Measurements from ENCODE around the gene SFT2D3.
A peak's percentile ranks its signal among the peaks of the same experiment; 100 is the strongest.

SFT2D3 gene

GRCh38 chr2:127681976-127682857 is 19.1 kb upstream of the SFT2D3 start:
- Mint-ChIP-seq H3K27me3 (peaks cover 6% of the 10 kb centered on the region), H3K27ac (no peak overlapping the region), H3K4me1 (peaks cover 10% of the 10 kb centered on the region), H3K4me3 (no peak overlapping the region), H3K9me3 (no peaks in the 10 kb centered on the region), H3K36me3 (no peaks in the 10 kb centered on the region)
- no peak for DNase-seq (ENCODE audit: low spot score in 2 of 2)
- no peak for ATAC-seq (ENCODE audit: low read depth)

GRCh38 chr2:127683056-127683455 is 18.2 kb upstream of the SFT2D3 start:
- Mint-ChIP-seq H3K4me1 (peaks cover 9% of the 10 kb centered on the region), H3K9me3 (no peaks in the 10 kb centered on the region), H3K4me3 (no peak overlapping the region), H3K36me3 (no peaks in the 10 kb centered on the region), H3K27me3 (peaks cover 5% of the 10 kb centered on the region), H3K27ac (no peak overlapping the region)
- DNase-seq (ENCODE audit: low spot score in 2 of 2) (no peak), ATAC-seq (ENCODE audit: low read depth) (no peak)

GRCh38 chr2:127683757-127684156 is 17.5 kb upstream of the SFT2D3 start:
- no peaks in the 10 kb centered on the region for H3K9me3 Mint-ChIP-seq
- ATAC-seq (ENCODE audit: low read depth) (no peak), DNase-seq (ENCODE audit: low spot score in 2 of 2) (no peak)
- H3K27ac Mint-ChIP-seq = no peak overlapping the region
- H3K36me3 Mint-ChIP-seq = no peaks in the 10 kb centered on the region
- no peaks in the 10 kb centered on the region for H3K27me3 Mint-ChIP-seq
- H3K4me1 Mint-ChIP-seq = peaks cover 3% of the 10 kb centered on the region
- no peak overlapping the region for H3K4me3 Mint-ChIP-seq

- no peak for ATAC-seq (ENCODE audit: low read depth)
- Mint-ChIP-seq H3K27ac (no peak overlapping the region), H3K4me1 (peaks cover 3% of the 10 kb centered on the region), H3K27me3 (no peaks in the 10 kb centered on the region), H3K36me3 (no peaks in the 10 kb centered on the region), H3K4me3 (no peak overlapping the region), H3K9me3 (no peaks in the 10 kb centered on the region)
- no peak for DNase-seq (ENCODE audit: low spot score in 2 of 2)
These were observed 15.8 kb upstream of the SFT2D3 start for GRCh38 chr2:127685410-127686080.

- Mint-ChIP-seq H3K36me3 (peaks cover 11% of the 10 kb centered on the region), H3K4me1 (no peaks in the 10 kb centered on the region), H3K27me3 (no peaks in the 10 kb centered on the region), H3K27ac (no peak overlapping the region), H3K9me3 (peaks cover 10% of the 10 kb centered on the region), H3K4me3 (no peak overlapping the region)
- no peak for ATAC-seq (ENCODE audit: low read depth)
- DNase-seq (ENCODE audit: low spot score in 2 of 2) = no peak
These were observed 12.9 kb upstream of the SFT2D3 start for GRCh38 chr2:127688405-127688804.

- H3K4me3 Mint-ChIP-seq = no peak overlapping the region
- DNase-seq (ENCODE audit: low spot score in 2 of 2) = no peak
- no peaks in the 10 kb centered on the region for H3K4me1 Mint-ChIP-seq
- no peak for ATAC-seq (ENCODE audit: low read depth)
- H3K27ac Mint-ChIP-seq = no peak overlapping the region
- peaks cover 10% of the 10 kb centered on the region for H3K9me3 Mint-ChIP-seq
- H3K36me3 Mint-ChIP-seq = peaks cover 11% of the 10 kb centered on the region
- H3K27me3 Mint-ChIP-seq = no peaks in the 10 kb centered on the region
These were observed 10.6 kb upstream of the SFT2D3 start for GRCh38 chr2:127690696-127691095.

- ATAC-seq (ENCODE audit: low read depth) = no peak
- Mint-ChIP-seq H3K27me3 (no peaks in the 10 kb centered on the region), H3K36me3 (peaks cover 19% of the 10 kb centered on the region), H3K9me3 (peaks cover 10% of the 10 kb centered on the region), H3K27ac (no peak overlapping the region), H3K4me1 (no peaks in the 10 kb centered on the region), H3K4me3 (no peak overlapping the region)
- DNase-seq (ENCODE audit: low spot score in 2 of 2) = no peak
These were observed 6.3 kb upstream of the SFT2D3 start for GRCh38 chr2:127694986-127695385.

- peaks cover 8% of the 10 kb centered on the region for H3K4me1 Mint-ChIP-seq
- DNase-seq (ENCODE audit: low spot score in 2 of 2) (peak; percentile 37 to 63), ATAC-seq (ENCODE audit: low read depth) (peak; percentile 58)
- peaks cover 10% of the 10 kb centered on the region for H3K9me3 Mint-ChIP-seq
- H3K27me3 Mint-ChIP-seq = no peaks in the 10 kb centered on the region
- H3K36me3 Mint-ChIP-seq = peaks cover 19% of the 10 kb centered on the region
- no peak overlapping the region for H3K4me3 Mint-ChIP-seq
- H3K27ac Mint-ChIP-seq = no peak overlapping the region
These were observed 5.5 kb upstream of the SFT2D3 start for GRCh38 chr2:127695491-127696472.

- H3K9me3 Mint-ChIP-seq = no peaks in the 10 kb centered on the region
- ATAC-seq (ENCODE audit: low read depth) (no peak), DNase-seq (ENCODE audit: low spot score in 2 of 2) (no peak)
- no peaks in the 10 kb centered on the region for H3K27me3 Mint-ChIP-seq
- H3K27ac Mint-ChIP-seq = no peak overlapping the region
- H3K4me3 Mint-ChIP-seq = no peak overlapping the region
- H3K36me3 Mint-ChIP-seq = peaks cover 7% of the 10 kb centered on the region
- H3K4me1 Mint-ChIP-seq = peaks cover 13% of the 10 kb centered on the region
These were observed 3.7 kb upstream of the SFT2D3 start for GRCh38 chr2:127697482-127698180.

GRCh38 chr2:127698553-127699355 is 2.5 kb upstream of the SFT2D3 start:
- Mint-ChIP-seq H3K4me1 (peaks cover 14% of the 10 kb centered on the region), H3K27me3 (no peaks in the 10 kb centered on the region), H3K36me3 (peaks cover 7% of the 10 kb centered on the region), H3K27ac (no peak overlapping the region), H3K9me3 (no peaks in the 10 kb centered on the region), H3K4me3 (no peak overlapping the region)
- no peak for DNase-seq (ENCODE audit: low spot score in 2 of 2)
- ATAC-seq (ENCODE audit: low read depth) = no peak

GRCh38 chr2:127700527-127701192 is 637 bp upstream of the SFT2D3 start:
- H3K36me3 Mint-ChIP-seq = peaks cover 13% of the 10 kb centered on the region
- H3K27ac Mint-ChIP-seq = peak overlapping the region; percentile 98
- H3K27me3 Mint-ChIP-seq = no peaks in the 10 kb centered on the region
- DNase-seq (ENCODE audit: low spot score in 2 of 2) = peak; percentile 35 to 41
- no peaks in the 10 kb centered on the region for H3K9me3 Mint-ChIP-seq
- H3K4me1 Mint-ChIP-seq = peaks cover 20% of the 10 kb centered on the region
- peak overlapping the region; percentile 94 for H3K4me3 Mint-ChIP-seq
- ATAC-seq (ENCODE audit: low read depth) = peak; percentile 43

- ATAC-seq (ENCODE audit: low read depth) (peak; percentile 70), DNase-seq (ENCODE audit: low spot score in 2 of 2) (peak; percentile 75 to 79)
- Mint-ChIP-seq H3K27ac (peak overlapping the region; percentile 98), H3K9me3 (no peaks in the 10 kb centered on the region), H3K4me3 (peak overlapping the region; percentile 94), H3K36me3 (peaks cover 13% of the 10 kb centered on the region), H3K27me3 (no peaks in the 10 kb centered on the region), H3K4me1 (peaks cover 22% of the 10 kb centered on the region)
These were observed 526 bp downstream of the SFT2D3 start for GRCh38 chr2:127701651-127702394.
